IMR-90 (cell line): ENCODE results near the gene THOC2. TPM values are rescaled to one million over a fixed set of nuclear protein-coding genes. Genes with fewer than 3 reads are reported as not detected.

Experiments
- ATAC-seq: fragments of 200-7000 bp; cut with Tn5 transposase; 2 replicates; pipeline ENCODE4 v1.9.1; 2020; ENCODE audit warnings: low read depth, mild to moderate bottlenecking, moderate library complexity
- BruUV-seq: library from RNA; stranded (reverse); fragments of 400-500 nt; replicated peaks from 2 replicates; lab custom pipeline; 2021; lab: Mats Ljungman, UMichigan
- CTCF ChIA-PET: fragments of 300-600 bp; formaldehyde crosslinking; extraction: SDS; loops from one replicate; lab custom pipeline; 2021; ENCODE audit warnings: antibody characterized with exemption; lab: Yijun Ruan, JAX
- POLR2A ChIA-PET: fragments of 300-600 bp; sonication (Branson Sonifier 250); formaldehyde crosslinking; loops from one replicate; lab custom pipeline; 2022; ENCODE audit warnings: antibody characterized with exemption; ENCODE audit not compliant: unreplicated experiment; lab: Charles Lee
- DNase-seq: peaks from one replicate; pipeline ENCODE4 v3.0.0; 2013
- H2AFZ ChIP-seq: replicated peaks from 2 replicates; pipeline ENCODE3; 2013; ENCODE audit warnings: low read length, mild to moderate bottlenecking; ENCODE audit not compliant: poor library complexity
- H2AK5ac ChIP-seq: 2 replicates; pipeline ENCODE4 v1.6.1; 2013; ENCODE audit warnings: low read depth, low read length, inconsistent platforms
- H2AK9ac ChIP-seq: replicated peaks from 2 replicates; pipeline ENCODE3; 2013; ENCODE audit warnings: mild to moderate bottlenecking, low read depth, low read length, moderate library complexity; ENCODE audit not compliant: poor library complexity
- H2BK120ac ChIP-seq: 2 replicates; pipeline ENCODE4 v1.6.1; 2013; ENCODE audit warnings: low read depth, low read length, inconsistent platforms
- H2BK15ac ChIP-seq: 3 replicates; pipeline ENCODE4 v1.6.1; 2013; ENCODE audit warnings: low read depth, low read length, inconsistent platforms
- H2BK20ac ChIP-seq: 2 replicates; pipeline ENCODE4 v1.6.1; 2013; ENCODE audit warnings: low read depth, mild to moderate bottlenecking, inconsistent platforms, low read length, moderate library complexity
- H2BK5ac ChIP-seq: 2 replicates; pipeline ENCODE4 v1.6.1; 2013; ENCODE audit warnings: mild to moderate bottlenecking, low read depth, low read length, inconsistent platforms; ENCODE audit not compliant: poor library complexity, severe bottlenecking
- H3K14ac ChIP-seq: replicated peaks from 2 replicates; pipeline ENCODE4 v1.6.1; 2013; ENCODE audit warnings: low read depth, low read length, inconsistent platforms
- H3K18ac ChIP-seq: 2 replicates; pipeline ENCODE4 v1.6.1; 2013; ENCODE audit warnings: low read depth, low read length, control low read depth
- H3K23ac ChIP-seq: 2 replicates; pipeline ENCODE4 v1.6.1; 2013; ENCODE audit warnings: low read depth, low read length, inconsistent platforms
- H3K27ac ChIP-seq: 2 replicates; pipeline ENCODE4 v1.5.1; 2013; ENCODE audit warnings: mild to moderate bottlenecking, control low read depth, low read length; ENCODE audit not compliant: insufficient read depth
- H3K27me3 ChIP-seq: 2 replicates; pipeline ENCODE4 v1.6.1; 2013; ENCODE audit warnings: low read length; ENCODE audit not compliant: control insufficient read depth, insufficient read depth
- H3K36me3 ChIP-seq: 2 replicates; pipeline ENCODE4 v1.6.1; 2013; ENCODE audit warnings: low read length, mixed read lengths; ENCODE audit not compliant: control insufficient read depth, insufficient read depth
- H3K4ac ChIP-seq: 2 replicates; pipeline ENCODE4 v1.6.1; 2013; ENCODE audit warnings: low read depth, low read length, inconsistent platforms
- H3K4me1 ChIP-seq: 2 replicates; pipeline ENCODE4 v1.6.1; 2013; ENCODE audit warnings: low read length, mixed read lengths; ENCODE audit not compliant: control insufficient read depth, insufficient read depth
- H3K4me2 ChIP-seq: 2 replicates; pipeline ENCODE4 v1.6.1; 2013; ENCODE audit warnings: low read depth, mild to moderate bottlenecking, control low read depth, low read length, moderate library complexity
- H3K4me3 ChIP-seq: 2 replicates; pipeline ENCODE4 v1.5.1; 2013; ENCODE audit warnings: low read depth, mild to moderate bottlenecking, control low read depth, low read length, moderate library complexity; ENCODE audit not compliant: insufficient read depth
- H3K56ac ChIP-seq: 2 replicates; pipeline ENCODE4 v1.6.1; 2013; ENCODE audit warnings: low read length, inconsistent platforms; ENCODE audit not compliant: insufficient read depth; ENCODE audit errors: extremely low read depth
- H3K79me1 ChIP-seq, 2 experiments: 2 replicates each; pipeline ENCODE4 v1.6.1; 2013; ENCODE audit warnings: low read length in 2 of 2, inconsistent platforms in 1 of 2, low read depth in 1 of 2
- H3K9ac ChIP-seq: 2 replicates; pipeline ENCODE4 v1.6.1; 2013; ENCODE audit warnings: low read depth, low read length, control low read depth
- H3K9me1 ChIP-seq: 2 replicates; pipeline ENCODE4 v1.6.1; 2013; ENCODE audit warnings: low read length, inconsistent platforms; ENCODE audit not compliant: insufficient read depth
- H3K9me3 ChIP-seq: 2 replicates; pipeline ENCODE4 v1.6.1; 2013; ENCODE audit warnings: low read length; ENCODE audit not compliant: control insufficient read depth, insufficient read depth
- H4K20me1 ChIP-seq: 2 replicates; pipeline ENCODE4 v1.6.1; 2013; ENCODE audit warnings: low read length, inconsistent platforms; ENCODE audit not compliant: insufficient read depth
- H4K5ac ChIP-seq: 2 replicates; pipeline ENCODE4 v1.6.1; 2013; ENCODE audit warnings: mild to moderate bottlenecking, low read depth, low read length, control low read depth
- H4K8ac ChIP-seq, 2 experiments: 2 replicates each; pipeline ENCODE4 v1.6.1; 2013; ENCODE audit warnings: low read depth in 2 of 2, low read length in 2 of 2, control low read depth in 1 of 2, inconsistent platforms in 1 of 2
- H4K91ac ChIP-seq: 2 replicates; pipeline ENCODE4 v1.6.1; 2013; ENCODE audit warnings: low read depth, low read length, inconsistent platforms; ENCODE audit not compliant: insufficient read depth
- BHLHE40 ChIP-seq: fragments of 150-350 bp; IDR thresholded peaks from 2 replicates; pipeline ENCODE4 v1.6.1; 2016; ENCODE audit warnings: mild to moderate bottlenecking, low read depth, low read length
- CEBPB ChIP-seq: IDR thresholded peaks from 2 replicates; pipeline ENCODE4 v1.6.1; 2012; ENCODE audit warnings: low read depth, low read length, improper control_type of control experiment
- CHD1 ChIP-seq: IDR thresholded peaks from 2 replicates; pipeline ENCODE4 v1.6.1; 2012; ENCODE audit warnings: low read depth, low read length, improper control_type of control experiment
- CTCF ChIP-seq: conservative IDR thresholded peaks from 2 replicates; pipeline ENCODE4 v1.5.1; 2012; ENCODE audit warnings: mild to moderate bottlenecking, low read depth, low read length, improper control_type of control experiment
- FOS ChIP-seq: fragments of 150-350 bp; IDR thresholded peaks from 2 replicates; pipeline ENCODE4 v1.6.1; 2016; ENCODE audit warnings: low read depth, low read length
- MAFK ChIP-seq: IDR thresholded peaks from 2 replicates; pipeline ENCODE4 v1.6.1; 2012; ENCODE audit warnings: low read depth, low read length, improper control_type of control experiment
- MAZ ChIP-seq: IDR thresholded peaks from 2 replicates; pipeline ENCODE4 v1.6.1; 2012; ENCODE audit warnings: low read depth, mild to moderate bottlenecking, low read length, improper control_type of control experiment, moderate library complexity, borderline replicate concordance
- MXI1 ChIP-seq: IDR thresholded peaks from 2 replicates; pipeline ENCODE4 v1.6.1; 2012; ENCODE audit warnings: low read depth, mild to moderate bottlenecking, low read length, moderate library complexity, borderline replicate concordance
- NFE2L2 ChIP-seq: fragments of 150-350 bp; IDR thresholded peaks from 2 replicates; pipeline ENCODE4 v1.6.1; 2016; ENCODE audit warnings: low read depth, mild to moderate bottlenecking, low read length
- POLR2A ChIP-seq: IDR thresholded peaks from 2 replicates; pipeline ENCODE4 v1.6.1; 2012; ENCODE audit warnings: mild to moderate bottlenecking, low read depth, low read length
- RAD21 ChIP-seq: IDR thresholded peaks from 2 replicates; pipeline ENCODE4 v1.6.1; 2012; ENCODE audit warnings: low read length, improper control_type of control experiment
- RCOR1 ChIP-seq: IDR thresholded peaks from 2 replicates; pipeline ENCODE4 v1.6.1; 2012; ENCODE audit warnings: mild to moderate bottlenecking, low read length, improper control_type of control experiment; ENCODE audit not compliant: insufficient replicate concordance
- RFX5 ChIP-seq: IDR thresholded peaks from 2 replicates; pipeline ENCODE4 v1.8.0; 2012; ENCODE audit warnings: low read depth, mild to moderate bottlenecking, low read length, moderate library complexity
- SMC3 ChIP-seq: fragments of 150-350 bp; IDR thresholded peaks from 2 replicates; pipeline ENCODE4 v1.6.1; 2016; ENCODE audit warnings: low read depth, mild to moderate bottlenecking, antibody characterized with exemption, low read length, moderate library complexity
- WGBS, 2 experiments: methylation state at CpG; one replicate each; pipeline versions ENCODE4 v1.1.5 to v1.1.7; 2013; ENCODE audit warnings: missing lambda C conversion rate in 2 of 2; ENCODE audit not compliant: insufficient read length in 1 of 2; ENCODE audit errors: extremely low coverage in 2 of 2; 5-methylcytosine and 5-hydroxymethylcytosine counted together
- dilution Hi-C: fragments of 300-500 bp; cut with HindIII; formaldehyde crosslinking; loops from one replicate; pipeline ENCODE4 v1.14.3; 2018; ENCODE audit warnings: low sequenced_read_pairs; ENCODE audit not compliant: unreplicated experiment
- in situ Hi-C: fragments of 300-500 bp; cut with MboI; formaldehyde crosslinking; loops from 3 replicates; pipeline ENCODE4 v1.14.3; 2019; ENCODE audit warnings: low sequenced_read_pairs, inconsistent platforms, mixed read lengths
- intact Hi-C: fragments of 100-400 bp; cut with micrococcal nuclease; formaldehyde crosslinking; loops from 2 replicates; pipeline ENCODE4 v1.10.0; 2022
- polyA plus RNA-seq, 3 experiments: library from polyadenylated mRNA; depleted of rRNA; stranded (reverse); fragments of >200 nt; gene quantifications; 2 replicates each; pipeline ENCODE4 v1.2.3, GENCODE V29; 2012; ENCODE audit warnings: low replicate concordance in 1 of 3
- total RNA-seq: library from RNA; depleted of rRNA; stranded (reverse); fragments of >200 nt; gene quantifications from 2 replicates; pipeline ENCODE4 v1.2.3, GENCODE V29; 2012
- TF ChIP-seq, protein P1 (sequence below): fragments of 150-350 bp; IDR thresholded peaks from 2 replicates; pipeline ENCODE4 v1.6.1; 2016; ENCODE audit warnings: low read depth, mild to moderate bottlenecking, low read length, moderate library complexity, borderline replicate concordance
- TF ChIP-seq, protein P2 (sequence below): fragments of 150-350 bp; IDR thresholded peaks from 2 replicates; pipeline ENCODE4 v1.6.1; 2017; ENCODE audit warnings: mild to moderate bottlenecking, antibody characterized with exemption, low read length, low read depth

The THOC2 gene
- total and polyA plus RNA-seq, 2 of the 4 experiments (the other 2 are of a cell fraction) = 42.9 to 58.8 TPM

GRCh38 chrX:123691776-123692175 is 41.1 kb downstream of the THOC2 start:
- Histone ChIP-seq H2AK9ac (no peak overlapping the region), H3K9me3 (no peaks in the 10 kb centered on the region), H4K20me1 (no peaks in the 10 kb centered on the region), H4K91ac (no peak overlapping the region), H3K4me3 (no peak overlapping the region), H2BK15ac (no peak overlapping the region), H3K9me1 (no peaks in the 10 kb centered on the region), H3K27me3 (no peaks in the 10 kb centered on the region), H2BK20ac (no peak overlapping the region), H4K8ac (no peak overlapping the region), H3K36me3 (0 out of 2 replicates have a peak, but pooled peaks cover 3% of the 10 kb centered on the region), H3K14ac (no peak overlapping the region), H3K56ac (no peak overlapping the region), H3K27ac (no peak overlapping the region), H4K5ac (no peak overlapping the region), H3K23ac (no peak overlapping the region), H3K9ac (no peak overlapping the region), H3K4ac (no peak overlapping the region), H3K4me2 (no peak overlapping the region), H2AK5ac (no peak overlapping the region), H2BK120ac (no peak overlapping the region), H2AFZ (no peak overlapping the region), H3K79me1 (peaks cover 0 to 4% of the 10 kb centered on the region in 2 experiments; a peak in 1 of 4 replicates), H2BK5ac (no peak overlapping the region), H3K18ac (no peak overlapping the region), H3K4me1 (no peaks in the 10 kb centered on the region)
- CTCF ChIA-PET = interaction anchor here (0.8 kb wide), 1 partner anchor 43 kb away, joined by 3 read pairs; no protein-coding TSS in a partner anchor
- WGBS, 2 experiments = no CpG with 5 or more reads among the region's 5 CpGs
- no peak for TF ChIP-seq BHLHE40
- no peak for TF ChIP-seq RAD21
- TF ChIP-seq, protein P1, sequence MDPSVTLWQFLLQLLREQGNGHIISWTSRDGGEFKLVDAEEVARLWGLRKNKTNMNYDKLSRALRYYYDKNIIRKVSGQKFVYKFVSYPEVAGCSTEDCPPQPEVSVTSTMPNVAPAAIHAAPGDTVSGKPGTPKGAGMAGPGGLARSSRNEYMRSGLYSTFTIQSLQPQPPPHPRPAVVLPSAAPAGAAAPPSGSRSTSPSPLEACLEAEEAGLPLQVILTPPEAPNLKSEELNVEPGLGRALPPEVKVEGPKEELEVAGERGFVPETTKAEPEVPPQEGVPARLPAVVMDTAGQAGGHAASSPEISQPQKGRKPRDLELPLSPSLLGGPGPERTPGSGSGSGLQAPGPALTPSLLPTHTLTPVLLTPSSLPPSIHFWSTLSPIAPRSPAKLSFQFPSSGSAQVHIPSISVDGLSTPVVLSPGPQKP = no peak
- TF ChIP-seq CTCF = no peak
- no peak for TF ChIP-seq NFE2L2
- no peak for TF ChIP-seq MAFK
- TF ChIP-seq FOS = no peak
- TF ChIP-seq, protein P2, sequence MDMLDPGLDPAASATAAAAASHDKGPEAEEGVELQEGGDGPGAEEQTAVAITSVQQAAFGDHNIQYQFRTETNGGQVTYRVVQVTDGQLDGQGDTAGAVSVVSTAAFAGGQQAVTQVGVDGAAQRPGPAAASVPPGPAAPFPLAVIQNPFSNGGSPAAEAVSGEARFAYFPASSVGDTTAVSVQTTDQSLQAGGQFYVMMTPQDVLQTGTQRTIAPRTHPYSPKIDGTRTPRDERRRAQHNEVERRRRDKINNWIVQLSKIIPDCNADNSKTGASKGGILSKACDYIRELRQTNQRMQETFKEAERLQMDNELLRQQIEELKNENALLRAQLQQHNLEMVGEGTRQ = no peak
- TF ChIP-seq SMC3 = no peak
- TF ChIP-seq MAZ = no peak
- TF ChIP-seq POLR2A = no peak
- no peak for TF ChIP-seq CHD1
- TF ChIP-seq RCOR1 = no peak
- TF ChIP-seq MXI1 = no peak
- no peak for TF ChIP-seq CEBPB
- TF ChIP-seq RFX5 = no peak
- intact Hi-C loops = no loop called here
- dilution Hi-C loops = no loop called here
- DNase-seq (no peak), ATAC-seq (no peak)
- no TSS peak for BruUV-seq
- POLR2A ChIA-PET = no interaction called here
- in situ Hi-C loops = no loop called here
